GM23338 (cell line): ENCODE measurements around the gene ADGRD2. TPM values are rescaled to one million over a fixed set of nuclear protein-coding genes. Genes with fewer than 3 reads are reported as not detected.

Source experiments
- ATAC-seq: fragments of 200-7000 bp; cut with Tn5 transposase; 3 replicates; pipeline ENCODE4 v1.9.1; 2020
- DNase-seq: peaks from one replicate; pipeline ENCODE4 v3.0.0-alpha.2; 2015; ENCODE audit warnings: low spot score
- H2AFZ ChIP-seq: fragments of 200-600 bp; sonication (generic); 2 replicates; pipeline ENCODE4 v1.8.0; 2016; ENCODE audit warnings: antibody characterized with exemption, mild to moderate bottlenecking, moderate library complexity
- H3F3A ChIP-seq: fragments of 200-600 bp; sonication (generic); replicated peaks from 2 replicates; pipeline ENCODE4 v1.8.0; 2017; ENCODE audit warnings: antibody characterized with exemption, mixed run types, low read depth
- H3K27ac ChIP-seq: fragments of 200-600 bp; sonication (generic); 2 replicates; pipeline ENCODE4 v1.6.1; 2016; ENCODE audit warnings: low read depth
- H3K27me3 ChIP-seq: fragments of 200-600 bp; sonication (generic); 2 replicates; pipeline ENCODE4 v1.8.0; 2016; ENCODE audit warnings: mild to moderate bottlenecking, mixed run types, moderate library complexity; ENCODE audit not compliant: insufficient read depth
- H3K36me3 ChIP-seq: fragments of 200-600 bp; sonication (generic); 2 replicates; pipeline ENCODE4 v1.8.0; 2016; ENCODE audit warnings: mild to moderate bottlenecking; ENCODE audit not compliant: insufficient read depth
- H3K4me1 ChIP-seq: fragments of 200-600 bp; sonication (generic); 2 replicates; pipeline ENCODE4 v1.8.0; 2016; ENCODE audit warnings: mild to moderate bottlenecking, moderate library complexity; ENCODE audit not compliant: insufficient read depth
- H3K4me2 ChIP-seq: fragments of 200-600 bp; sonication (generic); 2 replicates; pipeline ENCODE4 v1.7.1; 2017; ENCODE audit warnings: mixed run types
- H3K4me3 ChIP-seq: fragments of 200-600 bp; sonication (generic); 2 replicates; pipeline ENCODE4 v1.6.1; 2016; ENCODE audit warnings: mixed run types
- H3K79me2 ChIP-seq: fragments of 200-600 bp; sonication (generic); replicated peaks from 2 replicates; pipeline ENCODE4 v1.8.0; 2017; ENCODE audit warnings: mild to moderate bottlenecking; ENCODE audit not compliant: insufficient read depth
- H3K9me2 ChIP-seq: fragments of 200-600 bp; sonication (generic); 2 replicates; pipeline ENCODE4 v1.8.0; 2017; ENCODE audit not compliant: insufficient read depth
- H4K20me1 ChIP-seq: fragments of 200-600 bp; sonication (generic); replicated peaks from 2 replicates; pipeline ENCODE4 v1.8.0; 2017; ENCODE audit warnings: mild to moderate bottlenecking; ENCODE audit not compliant: insufficient read depth
- H3K27ac Mint-ChIP-seq: 2 replicates; pipeline ENCODE4 v1.8.0; 2020; ENCODE audit warnings: inconsistent platforms, mild to moderate bottlenecking, moderate library complexity, mixed read lengths
- H3K27me3 Mint-ChIP-seq: 3 replicates; pipeline ENCODE4 v1.8.0; 2022; ENCODE audit warnings: low read depth, mild to moderate bottlenecking, moderate library complexity, mixed read lengths, inconsistent platforms; ENCODE audit not compliant: insufficient read depth, poor library complexity
- H3K36me3 Mint-ChIP-seq: 3 replicates; pipeline ENCODE4 v1.8.0; 2021; ENCODE audit warnings: low read depth, mild to moderate bottlenecking, inconsistent platforms, moderate library complexity, mixed read lengths
- H3K4me1 Mint-ChIP-seq: 3 replicates; pipeline ENCODE4 v1.8.0; 2020; ENCODE audit warnings: mild to moderate bottlenecking, inconsistent platforms, mixed read lengths
- H3K4me3 Mint-ChIP-seq: 3 replicates; pipeline ENCODE4 v1.8.0; 2021; ENCODE audit warnings: moderate library complexity, mild to moderate bottlenecking, inconsistent platforms, mixed read lengths
- H3K9me3 Mint-ChIP-seq: 3 replicates; pipeline ENCODE4 v1.8.0; 2020; ENCODE audit warnings: moderate library complexity, mild to moderate bottlenecking, inconsistent platforms, mixed read lengths
- CREB1 ChIP-seq: fragments of 250-450 bp; sonication (Bioruptor Pico); IDR thresholded peaks from 2 replicates; pipeline ENCODE4 v1.5.0; 2020; ENCODE audit warnings: low read depth, mild to moderate bottlenecking, moderate library complexity
- EZH2 ChIP-seq: fragments of 200-600 bp; sonication (generic); IDR thresholded peaks from one replicate; pipeline ENCODE4 v1.8.0; 2017; ENCODE audit warnings: antibody characterized with exemption, mild to moderate bottlenecking, low read depth; ENCODE audit not compliant: unreplicated experiment
- NANOG ChIP-seq: IDR thresholded peaks from 2 replicates; pipeline ENCODE4 v1.6.1; 2016; ENCODE audit warnings: antibody characterized with exemption, borderline replicate concordance
- POLR2AphosphoS5 ChIP-seq: IDR thresholded peaks from 2 replicates; pipeline ENCODE4 v1.6.1; 2016; ENCODE audit warnings: antibody characterized with exemption, low read depth
- STAT1 ChIP-seq: IDR thresholded peaks from one replicate; pipeline ENCODE4 v1.6.1; 2016; ENCODE audit warnings: antibody characterized with exemption; ENCODE audit not compliant: unreplicated experiment
- ZNF114 ChIP-seq: fragments of 250-450 bp; sonication (Bioruptor Pico); IDR thresholded peaks from 2 replicates; pipeline ENCODE4 v1.5.0; 2020; ENCODE audit warnings: mild to moderate bottlenecking, moderate library complexity
- ZNF331 ChIP-seq: fragments of 250-450 bp; sonication (Bioruptor Pico); IDR thresholded peaks from 2 replicates; pipeline ENCODE4 v1.5.0; 2020; ENCODE audit warnings: low read depth, mild to moderate bottlenecking, moderate library complexity
- polyA plus RNA-seq: library from polyadenylated mRNA; unstranded; fragments of >200 nt; fragmentation: Nextera tagmentation; extraction: Ambion mirVana; gene quantifications from 2 replicates; pipeline ENCODE4 v1.2.1, GENCODE V29; 2016
- total RNA-seq: library from RNA; depleted of rRNA; stranded (reverse); fragments of >200 nt; shearing (Covaris generic); gene quantifications from 2 replicates; pipeline ENCODE4 v1.2.3, GENCODE V29; 2014
- TF ChIP-seq, protein P1 (sequence below): fragments of 250-450 bp; sonication (Bioruptor Pico); IDR thresholded peaks from 2 replicates; pipeline ENCODE4 v1.5.0; 2020; ENCODE audit warnings: mild to moderate bottlenecking, moderate library complexity
- TF ChIP-seq, protein P2 (sequence below): IDR thresholded peaks from 2 replicates; pipeline ENCODE4 v1.6.1; 2016; ENCODE audit warnings: antibody characterized with exemption
- TF ChIP-seq, protein P3 (sequence below): IDR thresholded peaks from one replicate; pipeline ENCODE4 v1.6.1; 2018; ENCODE audit warnings: antibody characterized with exemption; ENCODE audit not compliant: unreplicated experiment

ADGRD2 gene
- total and polyA plus RNA-seq, 2 experiments from 2014 or later, result 0.45 to 0.78 TPM

- TF ChIP-seq, protein P1, sequence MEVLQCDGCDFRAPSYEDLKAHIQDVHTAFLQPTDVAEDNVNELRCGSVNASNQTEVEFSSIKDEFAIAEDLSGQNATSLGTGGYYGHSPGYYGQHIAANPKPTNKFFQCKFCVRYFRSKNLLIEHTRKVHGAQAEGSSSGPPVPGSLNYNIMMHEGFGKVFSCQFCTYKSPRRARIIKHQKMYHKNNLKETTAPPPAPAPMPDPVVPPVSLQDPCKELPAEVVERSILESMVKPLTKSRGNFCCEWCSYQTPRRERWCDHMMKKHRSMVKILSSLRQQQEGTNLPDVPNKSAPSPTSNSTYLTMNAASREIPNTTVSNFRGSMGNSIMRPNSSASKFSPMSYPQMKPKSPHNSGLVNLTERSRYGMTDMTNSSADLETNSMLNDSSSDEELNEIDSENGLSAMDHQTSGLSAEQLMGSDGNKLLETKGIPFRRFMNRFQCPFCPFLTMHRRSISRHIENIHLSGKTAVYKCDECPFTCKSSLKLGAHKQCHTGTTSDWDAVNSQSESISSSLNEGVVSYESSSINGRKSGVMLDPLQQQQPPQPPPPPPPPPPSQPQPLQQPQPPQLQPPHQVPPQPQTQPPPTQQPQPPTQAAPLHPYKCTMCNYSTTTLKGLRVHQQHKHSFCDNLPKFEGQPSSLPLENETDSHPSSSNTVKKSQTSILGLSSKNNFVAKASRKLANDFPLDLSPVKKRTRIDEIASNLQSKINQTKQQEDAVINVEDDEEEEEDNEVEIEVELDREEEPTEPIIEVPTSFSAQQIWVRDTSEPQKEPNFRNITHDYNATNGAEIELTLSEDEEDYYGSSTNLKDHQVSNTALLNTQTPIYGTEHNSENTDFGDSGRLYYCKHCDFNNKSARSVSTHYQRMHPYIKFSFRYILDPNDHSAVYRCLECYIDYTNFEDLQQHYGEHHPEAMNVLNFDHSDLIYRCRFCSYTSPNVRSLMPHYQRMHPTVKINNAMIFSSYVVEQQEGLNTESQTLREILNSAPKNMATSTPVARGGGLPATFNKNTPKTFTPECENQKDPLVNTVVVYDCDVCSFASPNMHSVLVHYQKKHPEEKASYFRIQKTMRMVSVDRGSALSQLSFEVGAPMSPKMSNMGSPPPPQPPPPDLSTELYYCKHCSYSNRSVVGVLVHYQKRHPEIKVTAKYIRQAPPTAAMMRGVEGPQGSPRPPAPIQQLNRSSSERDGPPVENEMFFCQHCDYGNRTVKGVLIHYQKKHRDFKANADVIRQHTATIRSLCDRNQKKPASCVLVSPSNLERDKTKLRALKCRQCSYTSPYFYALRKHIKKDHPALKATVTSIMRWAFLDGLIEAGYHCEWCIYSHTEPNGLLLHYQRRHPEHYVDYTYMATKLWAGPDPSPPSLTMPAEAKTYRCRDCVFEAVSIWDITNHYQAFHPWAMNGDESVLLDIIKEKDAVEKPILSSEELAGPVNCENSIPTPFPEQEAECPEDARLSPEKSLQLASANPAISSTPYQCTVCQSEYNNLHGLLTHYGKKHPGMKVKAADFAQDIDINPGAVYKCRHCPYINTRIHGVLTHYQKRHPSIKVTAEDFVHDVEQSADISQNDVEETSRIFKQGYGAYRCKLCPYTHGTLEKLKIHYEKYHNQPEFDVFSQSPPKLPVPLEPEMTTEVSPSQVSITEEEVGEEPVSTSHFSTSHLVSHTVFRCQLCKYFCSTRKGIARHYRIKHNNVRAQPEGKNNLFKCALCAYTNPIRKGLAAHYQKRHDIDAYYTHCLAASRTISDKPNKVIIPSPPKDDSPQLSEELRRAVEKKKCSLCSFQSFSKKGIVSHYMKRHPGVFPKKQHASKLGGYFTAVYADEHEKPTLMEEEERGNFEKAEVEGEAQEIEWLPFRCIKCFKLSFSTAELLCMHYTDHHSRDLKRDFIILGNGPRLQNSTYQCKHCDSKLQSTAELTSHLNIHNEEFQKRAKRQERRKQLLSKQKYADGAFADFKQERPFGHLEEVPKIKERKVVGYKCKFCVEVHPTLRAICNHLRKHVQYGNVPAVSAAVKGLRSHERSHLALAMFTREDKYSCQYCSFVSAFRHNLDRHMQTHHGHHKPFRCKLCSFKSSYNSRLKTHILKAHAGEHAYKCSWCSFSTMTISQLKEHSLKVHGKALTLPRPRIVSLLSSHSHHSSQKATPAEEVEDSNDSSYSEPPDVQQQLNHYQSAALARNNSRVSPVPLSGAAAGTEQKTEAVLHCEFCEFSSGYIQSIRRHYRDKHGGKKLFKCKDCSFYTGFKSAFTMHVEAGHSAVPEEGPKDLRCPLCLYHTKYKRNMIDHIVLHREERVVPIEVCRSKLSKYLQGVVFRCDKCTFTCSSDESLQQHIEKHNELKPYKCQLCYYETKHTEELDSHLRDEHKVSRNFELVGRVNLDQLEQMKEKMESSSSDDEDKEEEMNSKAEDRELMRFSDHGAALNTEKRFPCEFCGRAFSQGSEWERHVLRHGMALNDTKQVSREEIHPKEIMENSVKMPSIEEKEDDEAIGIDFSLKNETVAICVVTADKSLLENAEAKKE (CRISPR knock-in tag), result no peak
- TF ChIP-seq POLR2AphosphoS5 (no peak), CREB1 (CRISPR knock-in tag) (no peak), EZH2 (no peak), STAT1 (no peak)
Observed at GRCh38 chr9:124442379-124442778, 7.9 kb upstream of the ADGRD2 start (continued).

DNA sequence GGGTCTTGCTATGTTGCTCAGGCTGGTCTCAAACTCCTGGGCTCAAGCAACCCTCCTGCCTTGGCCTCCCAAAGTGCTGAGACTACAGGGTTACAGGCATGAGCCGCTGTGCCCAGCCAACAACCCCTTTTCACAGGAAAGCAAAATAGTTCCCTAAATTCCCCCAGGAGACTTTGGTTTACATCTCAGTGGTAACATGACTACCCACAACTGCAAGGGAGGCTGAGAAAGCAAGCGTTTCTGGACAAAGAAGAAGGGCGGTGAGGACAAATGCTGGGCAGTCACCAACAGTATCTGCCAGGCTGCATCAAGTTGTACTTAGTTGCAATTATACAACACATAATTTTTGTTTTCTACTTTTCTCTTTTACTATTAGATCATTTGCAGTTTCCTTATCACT is 7.4 kb upstream of the ADGRD2 start:
- no peak overlapping the region for H3K27ac Mint-ChIP-seq
- peaks cover 5% of the 10 kb centered on the region for H3K27me3 Mint-ChIP-seq
- H3K27me3 ChIP-seq, result no peaks in the 10 kb centered on the region
- H4K20me1 ChIP-seq, result no peaks in the 10 kb centered on the region
- H2AFZ ChIP-seq, result no peak overlapping the region
- no peak overlapping the region for H3K27ac ChIP-seq
- ATAC-seq, result no peak
- no peak overlapping the region for H3K4me3 ChIP-seq
- H3K79me2 ChIP-seq, result no peaks in the 10 kb centered on the region
- no peaks in the 10 kb centered on the region for H3K4me1 ChIP-seq
- H3K9me2 ChIP-seq, result no peaks in the 10 kb centered on the region
- H3K4me2 ChIP-seq, result no peak overlapping the region
- no peak for DNase-seq
- no peak overlapping the region for H3K4me3 Mint-ChIP-seq
- H3K4me1 Mint-ChIP-seq, result peaks cover 4% of the 10 kb centered on the region
- H3F3A ChIP-seq, result no peaks in the 10 kb centered on the region
- H3K36me3 ChIP-seq, result no peaks in the 10 kb centered on the region
- no peaks in the 10 kb centered on the region; the same call in 1 of the 3 replicates for H3K9me3 Mint-ChIP-seq
- H3K36me3 Mint-ChIP-seq, result no peaks in the 10 kb centered on the region
- TF ChIP-seq ZNF114 (no peak), STAT1 (no peak), ZNF331 (no peak), NANOG (no peak)
- TF ChIP-seq, protein P2, sequence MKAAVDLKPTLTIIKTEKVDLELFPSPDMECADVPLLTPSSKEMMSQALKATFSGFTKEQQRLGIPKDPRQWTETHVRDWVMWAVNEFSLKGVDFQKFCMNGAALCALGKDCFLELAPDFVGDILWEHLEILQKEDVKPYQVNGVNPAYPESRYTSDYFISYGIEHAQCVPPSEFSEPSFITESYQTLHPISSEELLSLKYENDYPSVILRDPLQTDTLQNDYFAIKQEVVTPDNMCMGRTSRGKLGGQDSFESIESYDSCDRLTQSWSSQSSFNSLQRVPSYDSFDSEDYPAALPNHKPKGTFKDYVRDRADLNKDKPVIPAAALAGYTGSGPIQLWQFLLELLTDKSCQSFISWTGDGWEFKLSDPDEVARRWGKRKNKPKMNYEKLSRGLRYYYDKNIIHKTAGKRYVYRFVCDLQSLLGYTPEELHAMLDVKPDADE, result no peak
- TF ChIP-seq, protein P3, sequence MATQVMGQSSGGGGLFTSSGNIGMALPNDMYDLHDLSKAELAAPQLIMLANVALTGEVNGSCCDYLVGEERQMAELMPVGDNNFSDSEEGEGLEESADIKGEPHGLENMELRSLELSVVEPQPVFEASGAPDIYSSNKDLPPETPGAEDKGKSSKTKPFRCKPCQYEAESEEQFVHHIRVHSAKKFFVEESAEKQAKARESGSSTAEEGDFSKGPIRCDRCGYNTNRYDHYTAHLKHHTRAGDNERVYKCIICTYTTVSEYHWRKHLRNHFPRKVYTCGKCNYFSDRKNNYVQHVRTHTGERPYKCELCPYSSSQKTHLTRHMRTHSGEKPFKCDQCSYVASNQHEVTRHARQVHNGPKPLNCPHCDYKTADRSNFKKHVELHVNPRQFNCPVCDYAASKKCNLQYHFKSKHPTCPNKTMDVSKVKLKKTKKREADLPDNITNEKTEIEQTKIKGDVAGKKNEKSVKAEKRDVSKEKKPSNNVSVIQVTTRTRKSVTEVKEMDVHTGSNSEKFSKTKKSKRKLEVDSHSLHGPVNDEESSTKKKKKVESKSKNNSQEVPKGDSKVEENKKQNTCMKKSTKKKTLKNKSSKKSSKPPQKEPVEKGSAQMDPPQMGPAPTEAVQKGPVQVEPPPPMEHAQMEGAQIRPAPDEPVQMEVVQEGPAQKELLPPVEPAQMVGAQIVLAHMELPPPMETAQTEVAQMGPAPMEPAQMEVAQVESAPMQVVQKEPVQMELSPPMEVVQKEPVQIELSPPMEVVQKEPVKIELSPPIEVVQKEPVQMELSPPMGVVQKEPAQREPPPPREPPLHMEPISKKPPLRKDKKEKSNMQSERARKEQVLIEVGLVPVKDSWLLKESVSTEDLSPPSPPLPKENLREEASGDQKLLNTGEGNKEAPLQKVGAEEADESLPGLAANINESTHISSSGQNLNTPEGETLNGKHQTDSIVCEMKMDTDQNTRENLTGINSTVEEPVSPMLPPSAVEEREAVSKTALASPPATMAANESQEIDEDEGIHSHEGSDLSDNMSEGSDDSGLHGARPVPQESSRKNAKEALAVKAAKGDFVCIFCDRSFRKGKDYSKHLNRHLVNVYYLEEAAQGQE, result no peak
